CD8-positive, alpha-beta memory T cell (primary cell): ENCODE results near the gene ROPN1B. TPM values are rescaled to one million over a fixed set of nuclear protein-coding genes. Genes with fewer than 3 reads are reported as not detected.
"Not testable (repeated sequence)": the region's sequence is repeated elsewhere in the genome, so short reads cannot be mapped to it uniquely, and the experiment has no call there.

Experiments
- CTCF ChIA-PET: fragments of 350-600 bp; sonication (Branson Sonifier 250); formaldehyde crosslinking; loops from one replicate; lab custom pipeline; 2021; ENCODE audit warnings: antibody characterized with exemption; lab: Charles Lee
- POLR2A ChIA-PET: fragments of 350-600 bp; sonication (Branson Sonifier 250); formaldehyde crosslinking; loops from one replicate; lab custom pipeline; 2021; ENCODE audit warnings: antibody characterized with exemption; lab: Charles Lee
- DNase-seq, 5 donors: peaks; one replicate each; pipeline versions ENCODE4 v3.0.0 to v3.0.0-alpha.2; 2020 to 2022; ENCODE audit warnings: mixed read lengths in 1 of 5
- H3K27ac ChIP-seq: one replicate; pipeline ENCODE4 v1.7.0; 2013; ENCODE audit warnings: low read depth, mild to moderate bottlenecking, low read length, moderate library complexity
- H3K27me3 ChIP-seq: 2 replicates; pipeline ENCODE4 v1.7.0; 2013; ENCODE audit warnings: low read length, mild to moderate bottlenecking; ENCODE audit not compliant: insufficient read depth, poor library complexity, severe bottlenecking
- H3K36me3 ChIP-seq: 2 replicates; pipeline ENCODE4 v1.7.0; 2013; ENCODE audit warnings: mild to moderate bottlenecking, low read length, moderate library complexity; ENCODE audit not compliant: insufficient read depth
- H3K4me1 ChIP-seq: 2 replicates; pipeline ENCODE4 v1.7.0; 2013; ENCODE audit warnings: mild to moderate bottlenecking, low read length, moderate library complexity; ENCODE audit not compliant: insufficient read depth
- H3K4me3 ChIP-seq: 2 replicates; pipeline ENCODE4 v1.7.0; 2013; ENCODE audit warnings: mild to moderate bottlenecking, low read length
- H3K9me3 ChIP-seq: 2 replicates; pipeline ENCODE4 v1.7.0; 2013; ENCODE audit warnings: mild to moderate bottlenecking, low read length
- H3K27ac Mint-ChIP-seq, 8 donors: one replicate each; pipeline ENCODE4 v1.8.0; 2020 to 2021; ENCODE audit warnings: mixed read lengths in 8 of 8, mild to moderate bottlenecking in 6 of 8, inconsistent platforms in 3 of 8, moderate library complexity in 3 of 8
- H3K27me3 Mint-ChIP-seq, 2 donors: one replicate each; pipeline ENCODE4 v1.8.0; 2020 to 2021; ENCODE audit warnings: mixed read lengths in 2 of 2, mild to moderate bottlenecking in 1 of 2, moderate library complexity in 1 of 2
- H3K36me3 Mint-ChIP-seq, 3 donors: one replicate each; pipeline ENCODE4 v1.8.0; 2020 to 2021; ENCODE audit warnings: mixed read lengths in 3 of 3, inconsistent platforms in 1 of 3, mild to moderate bottlenecking in 1 of 3
- H3K4me1 Mint-ChIP-seq, 3 donors: one replicate each; pipeline ENCODE4 v1.8.0; 2020 to 2021; ENCODE audit warnings: mixed read lengths in 3 of 3, inconsistent platforms in 1 of 3, mild to moderate bottlenecking in 1 of 3
- H3K4me3 Mint-ChIP-seq, 7 donors: one replicate each; pipeline ENCODE4 v1.8.0; 2020 to 2021; ENCODE audit warnings: mixed read lengths in 7 of 7, mild to moderate bottlenecking in 6 of 7, moderate library complexity in 4 of 7, inconsistent platforms in 2 of 7
- H3K9me3 Mint-ChIP-seq, 5 donors: one replicate each; pipeline ENCODE4 v1.8.0; 2020 to 2022; ENCODE audit warnings: mixed read lengths in 5 of 5, mild to moderate bottlenecking in 3 of 5, moderate library complexity in 2 of 5, inconsistent platforms in 1 of 5
- polyA plus RNA-seq: library from polyadenylated mRNA; unstranded; fragments of 300-500 nt; fragmentation: Illumina TruSeq; gene quantifications from one replicate; pipeline ENCODE4 v1.2.3, GENCODE V29; 2021
- total RNA-seq, 2 experiments: library from RNA; stranded (reverse); gene quantifications; one replicate each; pipeline ENCODE4 v1.2.3, GENCODE V29; 2021

Gene ROPN1B
- total and polyA plus RNA-seq, 3 experiments from 2014 or later = not detected

DNA sequence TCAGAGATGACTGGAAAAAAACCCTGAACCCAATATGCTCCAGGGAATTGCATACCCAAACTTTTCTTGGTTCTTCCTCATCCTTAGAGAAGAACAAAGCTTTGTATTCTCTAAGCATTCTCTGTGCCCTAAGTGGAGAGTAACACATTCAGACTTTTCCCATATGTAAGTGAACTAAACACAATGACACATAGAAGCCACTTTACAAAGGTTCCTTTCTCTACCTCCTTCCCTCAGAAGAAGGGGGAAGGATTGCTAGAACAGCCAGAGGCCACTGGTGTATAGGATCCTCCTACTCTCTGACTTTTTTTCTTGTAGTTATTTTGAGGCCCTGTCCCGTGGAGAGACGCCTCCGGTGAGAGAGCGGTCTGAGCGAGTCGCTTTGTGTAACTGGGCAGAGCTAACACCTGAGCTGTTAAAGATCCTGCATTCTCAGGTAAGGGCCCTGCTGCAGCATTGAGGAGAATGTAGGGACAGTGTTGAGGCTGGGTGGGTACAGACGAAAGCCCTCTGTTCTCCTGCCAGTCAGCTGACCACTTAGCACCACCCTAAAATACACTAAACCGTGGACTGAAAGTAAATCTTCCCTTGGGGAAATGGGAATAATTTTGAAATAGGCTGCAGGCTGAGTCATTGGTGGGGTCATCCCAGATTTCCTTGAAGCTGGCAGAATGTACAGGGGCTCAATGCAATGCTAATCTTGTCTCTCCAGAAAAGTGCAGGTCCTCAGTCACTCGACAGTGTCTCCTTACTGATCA, 6.4 kb downstream of the ROPN1B start:
- H3K4me3 Mint-ChIP-seq, H3K27ac ChIP-seq, H3K36me3 Mint-ChIP-seq, H3K9me3 ChIP-seq, POLR2A ChIA-PET, CTCF ChIA-PET, H3K9me3 Mint-ChIP-seq, H3K4me3 ChIP-seq, DNase-seq, H3K4me1 ChIP-seq, H3K27ac Mint-ChIP-seq, H3K4me1 Mint-ChIP-seq, H3K27me3 ChIP-seq, H3K36me3 ChIP-seq: not testable (repeated sequence)
- H3K27me3 Mint-ChIP-seq = peaks cover 16 to 20% of the 10 kb centered on the region in 2 donors

DNA sequence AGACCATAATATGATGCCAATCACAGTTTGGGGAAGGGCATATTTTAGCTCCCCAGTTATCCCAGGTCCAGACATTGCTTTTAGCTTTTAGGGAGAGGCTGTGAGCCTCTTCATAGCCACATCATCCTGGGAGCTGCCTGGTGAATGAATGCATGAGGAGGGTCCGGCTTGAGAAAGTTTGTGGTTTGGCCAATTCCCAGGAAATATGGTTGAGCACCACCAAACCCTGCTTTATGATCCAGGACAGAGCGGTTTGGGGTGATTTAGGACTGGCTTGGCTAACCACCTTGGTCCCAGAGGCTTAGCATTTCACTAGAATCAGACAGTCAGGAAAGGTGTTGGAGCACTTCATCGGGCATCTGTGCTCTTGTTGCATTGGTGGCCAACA, 7.0 kb downstream of the ROPN1B start:
- H3K27ac ChIP-seq, H3K27ac Mint-ChIP-seq, H3K4me3 Mint-ChIP-seq, H3K27me3 ChIP-seq, H3K4me3 ChIP-seq, H3K9me3 Mint-ChIP-seq, POLR2A ChIA-PET, H3K36me3 Mint-ChIP-seq, DNase-seq, H3K4me1 ChIP-seq, H3K36me3 ChIP-seq, CTCF ChIA-PET, H3K9me3 ChIP-seq, H3K4me1 Mint-ChIP-seq: not testable (repeated sequence)
- H3K27me3 Mint-ChIP-seq = peaks cover 12 to 20% of the 10 kb centered on the region in 2 donors

DNA sequence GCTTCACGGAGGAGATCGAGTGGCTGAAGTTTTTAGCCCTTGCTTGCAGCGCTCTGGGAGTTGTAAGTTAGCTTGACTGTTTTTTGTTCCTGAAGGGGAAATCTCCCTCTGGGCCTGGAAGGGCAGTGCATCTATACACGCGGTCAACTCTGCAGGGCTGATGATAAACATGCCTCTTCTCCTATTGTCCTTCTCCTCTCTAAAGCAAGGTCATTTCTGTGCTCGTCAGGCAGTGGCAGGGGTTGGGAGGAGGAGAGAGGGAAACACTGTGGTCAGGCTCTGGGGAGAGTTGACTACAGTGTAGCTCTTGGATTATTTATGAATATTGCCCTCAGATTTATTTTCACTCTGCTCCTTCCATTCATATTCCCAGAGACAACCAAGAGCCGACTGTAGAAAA, 8.1 kb downstream of the ROPN1B start:
- not testable (repeated sequence) for H3K27me3 Mint-ChIP-seq

DNA sequence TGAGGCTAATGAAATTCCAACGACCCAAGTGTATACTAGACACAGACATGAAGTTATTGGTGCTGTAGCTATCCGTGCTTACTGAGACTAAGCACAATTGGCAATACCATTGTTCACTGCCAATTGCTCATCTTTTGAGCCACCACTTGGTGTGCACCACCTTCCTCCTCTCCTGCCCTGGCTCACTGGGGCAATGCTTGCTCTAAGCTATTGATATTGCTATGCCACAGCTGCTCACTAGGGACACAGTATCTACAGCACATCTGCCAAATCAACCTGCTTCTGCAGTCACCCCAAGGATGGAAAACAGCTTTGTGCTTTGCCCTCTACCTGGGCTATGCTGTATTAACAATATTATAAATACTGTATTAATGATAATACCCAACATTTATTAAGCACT, 16.0 kb downstream of the ROPN1B start:
- CTCF ChIA-PET, H3K27me3 Mint-ChIP-seq, H3K4me3 Mint-ChIP-seq, H3K4me3 ChIP-seq, H3K36me3 ChIP-seq, H3K4me1 ChIP-seq, H3K27ac Mint-ChIP-seq, H3K27me3 ChIP-seq, H3K9me3 Mint-ChIP-seq, DNase-seq, POLR2A ChIA-PET, H3K9me3 ChIP-seq, H3K27ac ChIP-seq: not testable (repeated sequence)
- H3K36me3 Mint-ChIP-seq = peaks cover 0 to 10% (median under 1%) of the 10 kb centered on the region in 3 donors
- peaks cover 0 to 29% (median 24%) of the 10 kb centered on the region in 3 donors for H3K4me1 Mint-ChIP-seq

More for the DNA sequence above, 8.1 kb downstream of the ROPN1B start:
- H3K9me3 Mint-ChIP-seq, CTCF ChIA-PET, H3K27me3 ChIP-seq, H3K27ac ChIP-seq, DNase-seq, H3K4me3 Mint-ChIP-seq, H3K27ac Mint-ChIP-seq, H3K4me1 ChIP-seq, H3K36me3 Mint-ChIP-seq, POLR2A ChIA-PET, H3K9me3 ChIP-seq, H3K36me3 ChIP-seq, H3K4me3 ChIP-seq, H3K4me1 Mint-ChIP-seq: not testable (repeated sequence)

DNA sequence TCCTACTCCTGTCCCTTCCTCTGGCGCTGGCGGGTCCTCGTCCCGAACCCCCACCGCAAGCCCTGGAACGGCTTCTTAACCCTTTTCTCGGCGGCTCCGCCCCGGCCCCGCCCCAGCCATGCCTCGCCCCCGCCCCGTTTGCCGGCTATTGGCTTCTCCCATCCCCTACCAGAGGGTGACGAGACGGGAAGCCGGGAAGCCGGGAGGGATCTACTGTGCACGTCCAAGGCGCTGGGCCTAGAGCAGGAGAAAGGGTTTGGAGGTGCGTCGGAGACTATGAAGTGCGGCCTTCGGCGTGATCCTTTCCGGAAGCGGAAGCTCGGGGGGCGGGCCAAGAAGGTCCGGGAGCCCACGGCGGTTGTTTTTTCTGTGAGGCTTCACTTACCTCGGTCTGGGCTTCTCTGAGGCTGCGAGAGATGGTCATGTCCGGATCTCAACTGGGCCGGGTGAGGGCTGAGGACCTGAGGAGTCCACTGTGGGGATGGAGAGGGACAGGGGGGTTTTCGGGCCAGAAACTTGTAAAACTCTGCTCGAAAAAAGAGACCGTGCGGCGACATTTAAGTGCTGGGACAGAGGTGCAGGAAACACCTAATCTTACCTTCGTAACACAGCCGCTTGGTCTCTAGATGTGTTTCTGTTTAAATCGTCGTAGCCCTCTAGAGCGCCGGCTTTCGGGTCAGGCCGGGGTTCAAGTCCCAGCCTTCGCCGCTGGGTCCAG, 21.4 kb downstream of the ROPN1B start:
- peak overlapping the region in 6 of 7 donors; percentile 96 to 100 (median 100) for H3K4me3 Mint-ChIP-seq
- peak in 4 of 5 donors; percentile 61 to 85 (median 72) for DNase-seq
- peak overlapping the region in 7 of 8 donors; percentile 81 to 99 (median 99) for H3K27ac Mint-ChIP-seq

DNA sequence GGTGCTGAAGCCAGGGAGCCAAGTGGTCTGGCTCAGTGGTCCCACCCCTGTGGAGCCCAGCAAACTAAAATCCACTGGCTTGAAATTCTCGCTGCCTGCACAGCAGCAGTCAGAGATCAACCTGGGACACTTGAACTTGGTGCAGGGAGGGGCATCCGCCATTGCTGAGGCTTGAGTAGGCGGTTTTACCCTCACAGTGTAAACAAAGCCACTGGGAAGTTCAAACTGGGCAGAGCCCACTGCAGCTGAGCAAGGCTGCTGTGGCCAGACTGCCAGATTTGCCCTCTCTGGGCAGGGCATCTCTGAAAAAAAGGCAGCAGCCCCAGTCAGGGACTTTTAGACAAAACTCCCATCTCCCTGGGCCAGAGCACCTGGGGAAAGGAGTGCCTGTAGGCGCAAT, 27.8 kb downstream of the ROPN1B start:
- CTCF ChIA-PET = interaction anchor here (1.0 kb wide), 1 partner anchor 37 kb away, joined by 3 read pairs; no protein-coding TSS in a partner anchor
- Mint-ChIP-seq H3K36me3 (peaks cover 3 to 15% (median 4%) of the 10 kb centered on the region in 3 donors), H3K9me3 (peaks cover 0 to 43% (median 28%) of the 10 kb centered on the region in 5 donors)
- H3K36me3 ChIP-seq, H3K9me3 ChIP-seq, H3K4me1 Mint-ChIP-seq, H3K4me3 Mint-ChIP-seq, H3K27me3 ChIP-seq, H3K27me3 Mint-ChIP-seq, H3K4me3 ChIP-seq, H3K27ac ChIP-seq, H3K4me1 ChIP-seq, H3K27ac Mint-ChIP-seq, POLR2A ChIA-PET, DNase-seq: not testable (repeated sequence)

More for the DNA sequence above, 21.4 kb downstream of the ROPN1B start:
- H3K27me3 ChIP-seq = no peaks in the 10 kb centered on the region
- ChIA-PET CTCF (interaction anchor here (0.7 kb wide), 1 partner anchor 19 kb away, joined by 3 read pairs; no protein-coding TSS in a partner anchor), POLR2A (interaction anchor here (0.6 to 1.4 kb wide), 3 partner anchors 94 to 485 kb away, joined by 3 to 6 read pairs (median 6); partner anchors contain the start of genes SLC41A3 and ZXDC)
- Mint-ChIP-seq H3K36me3 (peaks cover 0 to 13% (median 0%) of the 10 kb centered on the region in 3 donors), H3K27me3 (peaks cover 0 to 15% of the 10 kb centered on the region in 2 donors), H3K4me1 (peaks cover 0 to 51% (median 35%) of the 10 kb centered on the region in 3 donors), H3K9me3 (no peaks in the 10 kb centered on the region)
- peaks cover 11% of the 10 kb centered on the region for H3K4me1 ChIP-seq
- H3K36me3 ChIP-seq = no peaks in the 10 kb centered on the region
- H3K9me3 ChIP-seq = no peaks in the 10 kb centered on the region
- H3K27ac ChIP-seq = peak overlapping the region; percentile 72
- peak overlapping the region; percentile 85 for H3K4me3 ChIP-seq

DNA sequence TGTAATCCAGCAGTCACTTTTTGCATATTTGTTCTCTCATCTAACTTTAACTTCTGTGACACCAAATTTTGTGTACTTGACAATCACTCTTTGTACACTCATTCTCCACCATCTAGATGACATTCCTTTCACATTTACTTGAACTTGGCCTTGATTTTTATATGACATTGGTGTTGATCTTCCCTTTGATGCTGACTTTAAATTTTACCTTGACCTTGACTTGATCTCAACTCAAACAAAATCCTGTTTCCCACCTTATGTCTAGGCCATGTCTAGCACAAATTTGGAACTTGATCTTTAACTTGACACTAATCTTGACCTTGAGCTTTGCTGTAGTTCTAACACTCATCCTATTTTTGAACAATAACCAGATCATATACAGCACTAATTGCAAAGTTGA, 33.2 kb downstream of the ROPN1B start:
- H3K4me1 ChIP-seq = no peaks in the 10 kb centered on the region
- Mint-ChIP-seq H3K27ac (no peak overlapping the region), H3K36me3 (peaks cover 14 to 22% (median 21%) of the 10 kb centered on the region in 3 donors), H3K4me3 (no peak overlapping the region), H3K4me1 (no peaks in the 10 kb centered on the region), H3K27me3 (peaks cover 0 to 4% of the 10 kb centered on the region in 2 donors), H3K9me3 (peaks cover 0 to 50% (median 37%) of the 10 kb centered on the region in 5 donors)
- no peak overlapping the region for H3K27ac ChIP-seq
- ChIA-PET CTCF (interaction anchor here (0.7 kb wide), 1 partner anchor 30 kb away, joined by 3 read pairs; no protein-coding TSS in a partner anchor), POLR2A (no interaction called here)
- DNase-seq = no peak
- H3K27me3 ChIP-seq = no peaks in the 10 kb centered on the region
- H3K4me3 ChIP-seq = no peak overlapping the region
- H3K9me3 ChIP-seq = no peaks in the 10 kb centered on the region
- no peaks in the 10 kb centered on the region for H3K36me3 ChIP-seq
